ENCODE results near the gene SORL1-AS1.

Gene SORL1-AS1

GRCh38 chr11:121479698-121480238 lies 27.0 kb upstream of the SORL1-AS1 start:
- Histone ChIP-seq H3K27me3 (ENCODE audit: control insufficient read depth, insufficient read depth, low read length) (0 out of 2 replicates have a peak, but pooled peaks cover 1% of the 10 kb centered on the region), H3K36me3 (ENCODE audit: control insufficient read depth, insufficient read depth, low read length) (no peaks in the 10 kb centered on the region), H3K4me3 (ENCODE audit: low read depth, low read length) (no peak overlapping the region)
- no peak for TF ChIP-seq CTCF (IDR thresholded peaks at IDR 0.05; ENCODE audit: insufficient read depth, low read depth, low read length)
- DNase-seq (ENCODE audit: low read depth) = no peak
- ChIA-PET POLR2A (no interaction called here), CTCF (interaction anchor here (1.0 to 1.2 kb wide), 2 partner anchors 10 to 13 kb away, joined by 3 to 6 read pairs; no protein-coding TSS in a partner anchor)

GRCh38 chr11:121478895-121479697 lies 26.3 kb upstream of the SORL1-AS1 start:
- no peak for DNase-seq (ENCODE audit: low read depth)
- H3K36me3 ChIP-seq (ENCODE audit: control insufficient read depth, insufficient read depth, low read length) = no peaks in the 10 kb centered on the region
- peaks cover 1% of the 10 kb centered on the region; the same call in 1 of the 2 replicates for H3K27me3 ChIP-seq (ENCODE audit: control insufficient read depth, insufficient read depth, low read length)
- no peak for TF ChIP-seq CTCF (IDR thresholded peaks at IDR 0.05; ENCODE audit: insufficient read depth, low read depth, low read length)
- CTCF ChIA-PET = no interaction called here
- POLR2A ChIA-PET = no interaction called here
- no peak overlapping the region for H3K4me3 ChIP-seq (ENCODE audit: low read depth, low read length)

- ChIA-PET POLR2A (no interaction called here), CTCF (no interaction called here)
- H3K36me3 ChIP-seq (ENCODE audit: control insufficient read depth, insufficient read depth, low read length) = no peaks in the 10 kb centered on the region
- no peak for TF ChIP-seq CTCF (IDR thresholded peaks at IDR 0.05; ENCODE audit: insufficient read depth, low read depth, low read length)
- DNase-seq (ENCODE audit: low read depth) = no peak
- H3K4me3 ChIP-seq (ENCODE audit: low read depth, low read length) = no peak overlapping the region
- H3K27me3 ChIP-seq (ENCODE audit: control insufficient read depth, insufficient read depth, low read length) = peaks cover 1% of the 10 kb centered on the region; the same call in 1 of the 2 replicates
Measured at GRCh38 chr11:121478226-121478894, 25.6 kb upstream of the SORL1-AS1 start.

- Histone ChIP-seq H3K4me3 (ENCODE audit: low read depth, low read length) (no peak overlapping the region), H3K27me3 (ENCODE audit: control insufficient read depth, insufficient read depth, low read length) (peaks cover 1% of the 10 kb centered on the region; the same call in 1 of the 2 replicates), H3K36me3 (ENCODE audit: control insufficient read depth, insufficient read depth, low read length) (no peaks in the 10 kb centered on the region)
- CTCF ChIA-PET = interaction anchor here (1.4 kb wide), 1 partner anchor 17 kb away, joined by 3 read pairs; no protein-coding TSS in a partner anchor
- POLR2A ChIA-PET = no interaction called here
- no peak for DNase-seq (ENCODE audit: low read depth)
- TF ChIP-seq CTCF (IDR thresholded peaks at IDR 0.05; ENCODE audit: insufficient read depth, low read depth, low read length) = no peak
Measured at GRCh38 chr11:121476379-121477032, 23.7 kb upstream of the SORL1-AS1 start.
